Psoas muscle (tissue), 8 donors: ENCODE measurements around the gene ITGA7. TPM values are rescaled to one million over a fixed set of nuclear protein-coding genes. Genes with fewer than 3 reads are reported as not detected.

Source experiments
- ATAC-seq, 4 donors: fragments of 200-7000 bp; cut with Tn5 transposase; one replicate each; pipeline ENCODE4 v1.9.1; 2020; ENCODE audit warnings: moderate library complexity in 3 of 4, mild to moderate bottlenecking in 2 of 4
- DNase-seq, 2 donors: peaks; one replicate each; pipeline ENCODE4 v3.0.0-alpha.2; 2020
- H3K27ac ChIP-seq: fragments of 200-600 bp; one replicate; pipeline ENCODE4 v1.8.0; 2022
- H3K27me3 ChIP-seq, 3 donors: fragments of 200-600 bp in 1 of 3; one replicate each; pipeline versions ENCODE4 v1.6.1 to v1.8.0; 2013 to 2022; ENCODE audit warnings: low read length in 2 of 3, mild to moderate bottlenecking in 2 of 3, moderate library complexity in 1 of 3; ENCODE audit not compliant: insufficient read depth in 3 of 3
- H3K36me3 ChIP-seq, 2 donors: fragments of 200-600 bp in 1 of 2; one replicate each; pipeline versions ENCODE4 v1.6.1 to v1.8.0; 2013 to 2022; ENCODE audit warnings: low read depth in 1 of 2, mild to moderate bottlenecking in 1 of 2, moderate library complexity in 1 of 2; ENCODE audit not compliant: insufficient read depth in 1 of 2
- H3K4me1 ChIP-seq: fragments of 200-600 bp; one replicate; pipeline ENCODE4 v1.8.0; 2022
- H3K4me3 ChIP-seq: fragments of 200-600 bp; one replicate; pipeline ENCODE4 v1.8.0; 2022; ENCODE audit warnings: mild to moderate bottlenecking
- H3K9me3 ChIP-seq: fragments of 200-600 bp; one replicate; pipeline ENCODE4 v1.8.0; 2022
- CTCF ChIP-seq: fragments of 200-600 bp; IDR thresholded peaks from one replicate; pipeline ENCODE4 v1.8.0; 2022; ENCODE audit warnings: antibody characterized with exemption
- WGBS, 3 donors: extraction: QIAGEN DNeasy Blood & Tissue Kit; methylation state at CpG; one replicate each; pipeline versions ENCODE4 v1.1.6 to v1.1.7; 2013; 5-methylcytosine and 5-hydroxymethylcytosine counted together
- intact Hi-C, 2 donors: fragments of 100-400 bp; cut with DNase I; formaldehyde crosslinking; loops; one replicate each; pipeline versions ENCODE4 v1.11.0 to v1.14.2; 2022
- polyA plus RNA-seq, 3 donors: library from polyadenylated mRNA; stranded (reverse); fragments of 200-250 nt; gene quantifications; one replicate each; pipeline ENCODE4 v1.2.3, GENCODE V29; 2013
- total RNA-seq, 4 donors: library from RNA; stranded (reverse); fragmentation: NEBNext Ultra II Directional in 2 of 4; extraction: Animal tissue kit (Norgen Biotek cat#: 25700) in 2 of 4; gene quantifications; one replicate each; pipeline versions ENCODE4 v1.2.1 to v1.2.4, GENCODE V29; 2021 to 2023
- donor health status: healthy with polysubstance abuse.
- donor health status: DM: no; HTN: no; CAD: no; lungs with moderate emphysema.
- donor health status: Bipolar disorder and iron deficiency.
- donor health status: healthy.
- donor health status: DM: yes; HTN: yes; CAD: no.
- donor health status: DM: no; HTN: no; CAD: no.
- donor health status: DM: no; HTN: no; CAD: no.
- donor health status: DM: yes; HTN: yes; CAD: no.

ITGA7 gene
- total and polyA plus RNA-seq, 7 donors: 51.8 to 433 (median 297) TPM

GRCh38 chr12:55673638-55674037 is 34.1 kb downstream of the ITGA7 start:
- peak in 1 of 2 donors; percentile 29 for DNase-seq
- H3K27me3 ChIP-seq: peaks cover 0 to 1% (median 0%) of the 10 kb centered on the region in 3 donors
- no peak for TF ChIP-seq CTCF
- no peak overlapping the region for H3K4me3 ChIP-seq
- H3K36me3 ChIP-seq: no peaks in the 10 kb centered on the region
- intact Hi-C loops: loop anchor here in 1 of 2 donors (10.0 kb wide), 1 partner anchor 141 kb away; the partner anchor contains the start of genes ORMDL2 and SARNP
- H3K9me3 ChIP-seq: no peaks in the 10 kb centered on the region
- no peak overlapping the region for H3K27ac ChIP-seq
- no peaks in the 10 kb centered on the region for H3K4me1 ChIP-seq
- ATAC-seq: no peak

- Histone ChIP-seq H3K4me3 (no peak overlapping the region), H3K9me3 (no peaks in the 10 kb centered on the region), H3K4me1 (no peaks in the 10 kb centered on the region), H3K27ac (no peak overlapping the region), H3K36me3 (no peaks in the 10 kb centered on the region), H3K27me3 (peaks cover 0 to 1% (median 0%) of the 10 kb centered on the region in 3 donors)
- no peak for TF ChIP-seq CTCF
- intact Hi-C loops: loop anchor here in 1 of 2 donors (10.0 kb wide), 1 partner anchor 143 kb away; the partner anchor contains the start of genes ORMDL2 and SARNP
- peak in 1 of 2 donors; percentile 26 for DNase-seq
- 59 to 66% (median 65%) methylated on average over 4 of the region's 4 CpGs for WGBS, 3 donors
- no peak for ATAC-seq
Measured at GRCh38 chr12:55671746-55672145, 36.0 kb downstream of the ITGA7 start.

GRCh38 chr12:55670276-55670675 is 37.4 kb downstream of the ITGA7 start:
- peak in 1 of 2 donors; percentile 11 for DNase-seq
- Histone ChIP-seq H3K27me3 (peaks cover 0 to 1% (median 0%) of the 10 kb centered on the region in 3 donors), H3K9me3 (no peaks in the 10 kb centered on the region), H3K36me3 (no peaks in the 10 kb centered on the region), H3K27ac (no peak overlapping the region), H3K4me1 (no peaks in the 10 kb centered on the region), H3K4me3 (no peak overlapping the region)
- no peak for ATAC-seq
- no peak for TF ChIP-seq CTCF
- intact Hi-C loops: loop anchor here in 1 of 2 donors (10.0 kb wide), 1 partner anchor 145 kb away; the partner anchor contains the start of genes ORMDL2 and SARNP

DNA sequence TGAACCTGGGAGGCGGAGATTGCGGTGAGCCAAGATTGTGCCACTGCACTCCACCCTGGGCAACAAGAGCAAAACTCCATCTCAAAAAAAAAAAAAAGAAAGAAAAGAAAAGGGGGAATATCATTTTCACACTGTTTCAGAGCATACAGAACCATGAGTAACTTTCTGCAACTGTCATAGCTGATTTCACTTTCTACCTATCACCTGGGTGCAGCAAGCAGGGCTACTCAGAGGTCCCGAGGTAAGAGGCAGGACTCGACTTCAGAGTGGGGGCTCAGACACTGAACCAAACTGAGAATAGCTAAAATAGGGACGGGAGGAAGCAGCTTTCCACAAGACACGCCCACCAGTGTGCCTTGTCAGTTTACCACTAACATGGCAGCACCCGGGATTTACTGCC is 41.2 kb downstream of the ITGA7 start:
- Histone ChIP-seq H3K36me3 (no peaks in the 10 kb centered on the region), H3K27me3 (no peaks in the 10 kb centered on the region), H3K9me3 (no peaks in the 10 kb centered on the region), H3K27ac (no peak overlapping the region), H3K4me3 (no peak overlapping the region), H3K4me1 (no peaks in the 10 kb centered on the region)
- intact Hi-C loops: loop anchor here in 1 of 2 donors (10.0 kb wide), 1 partner anchor 268 kb away; the partner anchor contains the start of gene DGKA
- TF ChIP-seq CTCF: no peak
- ATAC-seq: no peak
- WGBS, 3 donors: 79 to 85% (median 83%) methylated on average over 7 of the region's 7 CpGs
- no peak for DNase-seq

GRCh38 chr12:55664826-55665225 is 42.9 kb downstream of the ITGA7 start:
- Histone ChIP-seq H3K27ac (no peak overlapping the region), H3K4me1 (no peaks in the 10 kb centered on the region), H3K9me3 (no peaks in the 10 kb centered on the region), H3K36me3 (no peaks in the 10 kb centered on the region), H3K4me3 (no peak overlapping the region), H3K27me3 (no peaks in the 10 kb centered on the region)
- DNase-seq (no peak), ATAC-seq (no peak)
- WGBS, 3 donors: 56 to 60% (median 58%) methylated on average over 10 of the region's 10 CpGs
- intact Hi-C loops: loop anchor here in 1 of 2 donors (10.0 kb wide), 1 partner anchor 270 kb away; the partner anchor contains the start of gene DGKA
- no peak for TF ChIP-seq CTCF
